Superior temporal gyrus (tissue), 1 donor: Measurements from ENCODE around the gene ACSS1.
A peak's percentile ranks its signal among the peaks of the same experiment; 100 is the strongest.

ENCODE experiments used
- DNase-seq: peaks from one replicate; pipeline ENCODE4 v3.0.0-alpha.2; 2016; ENCODE audit errors: extremely low spot score

The ACSS1 gene

GRCh38 chr20:25030649-25031207, 27.2 kb downstream of the ACSS1 start:
- DNase-seq, result peak; percentile 30

DNA sequence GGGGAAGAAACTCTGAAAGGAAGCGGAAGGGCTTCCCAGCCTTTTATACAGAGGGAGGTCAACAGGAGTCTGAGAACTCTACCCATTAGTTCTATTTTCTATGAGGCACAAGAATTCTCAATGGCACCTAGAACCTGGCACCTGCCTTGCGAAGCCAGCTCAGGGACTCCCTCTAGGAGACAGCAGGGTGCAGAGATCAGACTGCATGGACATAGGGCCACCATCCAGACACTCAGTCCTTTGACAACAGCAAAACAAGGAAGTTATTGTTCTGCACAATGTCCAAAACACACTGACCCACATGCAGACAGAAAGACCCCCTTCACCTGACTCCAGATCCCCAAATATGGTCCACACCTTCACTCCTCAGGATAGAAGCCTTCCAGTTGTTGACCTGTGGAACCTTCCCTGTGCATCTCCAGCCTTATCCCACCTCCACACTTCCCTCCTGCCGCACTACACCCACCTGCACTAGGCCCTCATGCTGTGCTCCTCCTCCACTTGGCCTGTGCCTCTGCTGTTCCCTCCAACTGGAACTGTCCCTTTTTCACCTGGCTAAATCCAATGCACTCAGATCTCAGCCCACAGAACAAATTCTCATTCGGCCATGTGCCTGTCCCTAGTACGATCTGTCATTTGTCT, 27.8 kb downstream of the ACSS1 start:
- peak; percentile 75 for DNase-seq

GRCh38 chr20:25025986-25026605, 31.8 kb downstream of the ACSS1 start:
- no peak for DNase-seq

DNA sequence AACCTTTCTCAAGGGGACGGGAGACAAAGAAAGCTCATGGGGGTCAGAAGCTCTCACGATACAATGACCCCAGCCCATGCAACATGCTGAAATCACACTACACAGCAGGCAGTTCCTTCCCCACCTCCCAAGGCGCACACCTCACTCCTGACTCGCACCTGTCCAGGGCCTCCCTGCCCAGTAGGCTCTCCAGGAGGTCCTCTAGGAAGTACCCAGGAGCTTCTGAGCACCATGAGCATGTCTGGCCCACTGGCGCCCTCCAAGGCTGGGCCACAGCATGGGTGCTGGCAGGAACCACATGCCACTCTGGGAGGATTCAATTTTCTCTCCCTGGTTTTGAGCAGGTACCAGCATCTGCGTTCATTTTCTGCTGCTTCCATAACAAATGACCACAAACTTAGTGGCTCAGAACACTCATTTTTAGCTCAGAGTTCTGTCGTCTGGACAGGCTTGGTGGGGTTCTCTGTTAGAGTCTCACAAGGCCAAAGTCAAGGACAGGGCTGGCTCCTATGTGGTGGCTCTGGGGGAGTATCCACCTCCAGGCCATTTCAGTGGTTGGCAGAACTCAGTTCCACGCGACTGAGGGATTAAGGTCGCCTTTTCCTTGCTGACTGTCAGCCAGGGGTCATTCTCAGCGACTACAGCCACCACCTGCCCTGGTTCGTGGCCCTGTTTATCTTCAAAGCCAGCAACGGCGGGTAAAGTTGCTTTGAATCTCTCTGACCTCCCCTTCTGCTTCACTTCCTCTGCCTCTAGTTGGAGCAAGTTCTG, 32.7 kb downstream of the ACSS1 start:
- DNase-seq, result no peak

DNA sequence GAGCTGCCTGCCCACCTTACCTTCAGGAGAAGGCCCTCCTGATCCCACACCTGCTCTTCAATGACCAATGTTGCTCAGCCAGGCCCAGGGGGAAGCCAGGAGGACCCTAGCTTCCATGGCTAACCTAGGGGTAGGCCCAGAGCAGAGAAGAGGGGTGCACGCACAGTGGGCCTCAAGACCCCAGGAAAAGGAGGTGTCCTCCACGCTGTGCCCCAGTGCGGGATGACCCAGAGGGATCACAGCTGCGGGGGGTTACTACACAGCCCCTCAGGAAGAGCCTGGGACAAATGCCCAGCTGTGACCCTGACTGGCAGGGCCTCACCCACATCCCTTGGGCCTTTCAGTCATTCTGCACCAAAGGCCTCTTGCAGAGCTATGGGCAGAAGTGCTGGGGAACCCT, 33.8 kb downstream of the ACSS1 start:
- no peak for DNase-seq

GRCh38 chr20:25023356-25023755, 34.6 kb downstream of the ACSS1 start:
- no peak for DNase-seq

DNA sequence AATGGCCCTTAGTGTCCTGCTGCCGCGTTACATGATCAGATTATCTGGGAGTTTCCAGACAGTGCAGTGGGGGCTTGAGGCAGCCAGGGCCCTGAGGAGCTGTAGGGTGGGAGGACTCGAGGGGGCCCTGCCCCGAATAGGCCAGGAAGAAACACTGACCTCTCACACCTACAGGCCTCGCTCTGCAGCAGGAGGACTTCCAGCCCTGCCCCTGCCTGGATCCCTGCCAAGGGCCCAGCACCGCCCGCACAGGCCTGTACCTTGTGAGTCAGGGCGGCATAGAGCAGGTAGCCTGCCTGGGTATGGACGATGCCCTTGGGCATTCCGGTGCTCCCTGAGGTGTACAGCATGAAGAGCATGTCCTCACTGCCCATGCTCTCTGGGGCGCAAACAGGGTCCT, 35.3 kb downstream of the ACSS1 start:
- no peak for DNase-seq

- DNase-seq, result no peak
Measured at GRCh38 chr20:25021336-25021735, 36.6 kb downstream of the ACSS1 start.

GRCh38 chr20:25020901-25021301, 37.0 kb downstream of the ACSS1 start:
- DNase-seq, result no peak

DNA sequence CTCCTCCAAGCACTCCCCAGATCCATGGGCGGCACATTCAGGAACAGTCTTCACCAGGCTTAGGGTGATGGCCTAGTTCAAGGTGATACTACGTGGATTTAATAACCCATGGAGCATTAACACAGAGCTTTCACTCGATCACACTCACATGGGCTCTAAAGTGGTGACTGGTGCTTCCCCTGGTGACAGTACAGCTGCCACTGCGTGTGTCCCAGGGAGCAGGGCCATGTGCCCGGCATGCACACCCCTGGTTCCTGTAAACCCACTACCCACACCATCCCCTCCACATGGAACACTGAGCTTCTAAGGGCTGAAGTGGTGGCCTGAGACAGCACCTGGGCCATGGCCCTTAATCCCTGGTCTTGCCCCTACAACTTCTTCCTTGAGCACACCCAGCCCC, 37.6 kb downstream of the ACSS1 start:
- DNase-seq, result no peak

- DNase-seq, result no peak
Measured at GRCh38 chr20:25019381-25020155, 38.4 kb downstream of the ACSS1 start.

GRCh38 chr20:25018841-25019240, 39.1 kb downstream of the ACSS1 start:
- no peak for DNase-seq

- no peak for DNase-seq
Measured at GRCh38 chr20:25018425-25018824, 39.5 kb downstream of the ACSS1 start.

- no peak for DNase-seq
Measured at GRCh38 chr20:25017257-25017803, 40.6 kb downstream of the ACSS1 start.

DNA sequence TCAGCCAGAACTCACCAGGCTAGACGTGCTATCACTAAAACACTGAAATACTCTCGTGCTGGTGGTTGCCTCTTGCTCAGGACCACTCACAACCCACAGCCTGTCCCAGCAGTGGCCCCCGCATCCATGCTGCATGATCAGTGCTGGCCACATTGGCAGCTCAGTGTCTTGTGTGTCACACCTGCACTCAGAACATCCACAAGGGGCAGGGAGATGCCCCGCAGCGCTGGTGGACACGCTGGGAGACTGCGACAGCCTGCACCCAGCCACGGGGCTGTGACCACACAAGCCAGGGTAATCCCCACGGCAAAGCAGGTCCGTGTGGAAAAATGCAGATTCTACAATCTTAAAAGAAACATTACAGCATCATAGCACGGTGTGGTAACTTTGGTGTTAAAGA, 41.5 kb downstream of the ACSS1 start:
- no peak for DNase-seq

GRCh38 chr20:25015986-25016385, 42.0 kb downstream of the ACSS1 start:
- no peak for DNase-seq

DNA sequence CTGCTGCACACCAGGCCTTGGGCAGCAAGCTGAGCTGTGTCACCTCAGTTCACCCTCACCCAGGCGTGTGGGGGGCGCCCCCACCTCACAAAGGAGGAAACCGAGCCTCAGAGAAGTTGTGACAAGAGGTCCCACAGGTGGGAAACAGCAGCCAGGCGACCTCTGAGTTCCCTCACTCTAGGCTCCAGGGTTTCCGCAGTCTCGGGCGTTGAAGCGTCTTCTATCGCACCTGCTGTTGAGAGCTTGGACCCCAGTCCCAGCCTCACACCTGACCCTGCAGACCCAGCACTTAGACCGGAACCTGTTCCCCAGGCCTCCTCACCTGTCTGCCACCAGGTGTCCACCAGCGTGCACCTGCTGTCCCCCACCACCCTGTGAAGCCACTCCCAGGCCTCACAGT, 43.1 kb downstream of the ACSS1 start:
- no peak for DNase-seq

GRCh38 chr20:25013478-25014380, 44.2 kb downstream of the ACSS1 start:
- DNase-seq, result no peak

DNA sequence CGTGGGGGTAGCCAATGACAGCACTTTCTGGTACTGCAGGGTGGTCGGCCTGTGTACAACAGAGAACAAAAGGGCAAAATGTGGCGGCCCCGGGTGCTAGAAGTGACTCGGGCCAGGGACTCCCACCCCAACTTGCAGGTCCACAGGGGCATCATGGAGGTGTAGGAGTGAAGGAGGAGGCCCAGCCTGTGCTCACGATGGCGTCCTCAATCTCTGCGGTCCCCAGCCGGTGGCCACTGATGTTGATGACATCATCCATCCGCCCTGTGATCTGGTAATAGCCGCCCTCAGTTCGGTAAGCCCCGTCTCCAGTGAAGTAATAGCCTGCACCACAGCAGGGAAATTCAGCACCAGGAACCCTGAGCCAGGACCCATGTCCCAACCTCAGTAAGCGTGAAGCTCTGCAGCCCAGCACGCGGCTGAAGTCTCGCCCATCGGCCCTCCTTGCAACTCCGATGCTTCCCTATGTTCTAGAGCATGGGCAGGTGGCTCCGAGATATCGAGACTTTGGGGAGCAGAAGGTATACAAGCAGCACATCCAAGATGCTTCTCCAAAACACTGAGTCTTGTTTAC, 45.2 kb downstream of the ACSS1 start:
- DNase-seq, result no peak

- no peak for DNase-seq
Measured at GRCh38 chr20:25011831-25012241, 46.1 kb downstream of the ACSS1 start.
